COR-L47 (cell line): ENCODE data around the gene C22orf42.
"Not testable (repeated sequence)": the region's sequence is repeated elsewhere in the genome, so short reads cannot be mapped to it uniquely, and the experiment has no call there.

Source experiments
- DNase-seq: peaks from one replicate; lab custom pipeline; 2025; lab: John Stamatoyannopoulos, UW

The C22orf42 gene

GRCh38 chr22:32134796-32135195 lies 24.3 kb downstream of the C22orf42 start:
- not testable (repeated sequence) for DNase-seq

DNA sequence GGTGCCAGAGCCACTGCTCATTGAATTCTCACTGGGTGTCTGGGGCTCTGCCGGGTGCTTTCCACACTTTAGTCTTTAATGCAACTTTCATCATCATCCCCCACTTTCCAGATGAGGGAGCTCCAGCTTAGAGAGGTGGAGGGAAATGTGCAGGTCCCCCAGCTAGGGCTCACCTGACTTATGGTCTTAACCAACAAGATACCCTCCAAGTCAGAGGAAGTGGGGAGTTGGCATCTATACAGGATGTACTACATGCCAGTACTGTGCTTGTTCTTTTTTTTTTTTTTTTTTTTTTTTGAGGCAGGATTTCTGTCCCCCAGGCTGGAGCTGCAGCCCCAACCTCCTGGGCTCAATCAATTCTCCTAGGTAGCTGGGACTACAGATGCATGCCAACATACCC lies 26.3 kb downstream of the C22orf42 start:
- no peak for DNase-seq

GRCh38 chr22:32132126-32132525 lies 27.0 kb downstream of the C22orf42 start:
- DNase-seq, result no peak

DNA sequence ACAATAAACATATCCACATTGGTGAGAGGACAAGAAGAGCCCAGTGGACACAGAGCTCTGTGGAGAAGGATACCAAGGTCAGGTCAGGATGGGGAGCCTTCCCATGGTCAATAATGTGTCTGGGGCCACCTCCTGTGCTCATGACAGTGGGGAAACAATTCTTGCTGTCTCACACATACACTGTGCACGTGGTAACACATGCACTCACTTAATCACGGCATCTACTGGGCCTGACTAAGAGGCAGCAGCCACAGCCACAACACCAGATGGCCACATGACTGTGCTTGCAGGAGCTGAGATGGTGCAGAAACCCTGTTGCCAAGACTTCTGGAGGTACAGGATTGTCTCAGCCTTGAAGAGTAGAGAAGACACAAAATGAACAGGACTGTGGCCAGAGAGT lies 28.6 kb downstream of the C22orf42 start:
- no peak for DNase-seq

DNA sequence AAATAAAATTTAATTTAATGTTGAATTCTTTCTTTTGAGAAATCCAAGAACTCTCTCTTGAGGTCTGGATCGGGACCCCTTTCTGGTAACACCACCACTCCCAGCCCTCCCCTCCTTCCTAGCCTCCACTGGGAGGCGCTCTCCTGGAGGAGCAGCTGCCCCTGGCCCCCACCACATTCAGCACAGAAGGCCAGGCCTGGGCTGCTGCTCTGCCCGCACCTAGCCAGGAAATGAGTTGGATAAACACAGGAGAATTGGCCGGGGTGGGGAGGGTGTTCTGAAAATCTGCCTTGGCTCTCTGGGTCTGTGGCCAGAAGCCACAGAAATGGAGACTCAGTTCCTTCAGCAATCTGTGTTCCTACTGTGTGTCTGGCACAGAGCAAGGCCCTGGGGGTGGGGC lies 31.2 kb downstream of the C22orf42 start:
- DNase-seq, result no peak

DNA sequence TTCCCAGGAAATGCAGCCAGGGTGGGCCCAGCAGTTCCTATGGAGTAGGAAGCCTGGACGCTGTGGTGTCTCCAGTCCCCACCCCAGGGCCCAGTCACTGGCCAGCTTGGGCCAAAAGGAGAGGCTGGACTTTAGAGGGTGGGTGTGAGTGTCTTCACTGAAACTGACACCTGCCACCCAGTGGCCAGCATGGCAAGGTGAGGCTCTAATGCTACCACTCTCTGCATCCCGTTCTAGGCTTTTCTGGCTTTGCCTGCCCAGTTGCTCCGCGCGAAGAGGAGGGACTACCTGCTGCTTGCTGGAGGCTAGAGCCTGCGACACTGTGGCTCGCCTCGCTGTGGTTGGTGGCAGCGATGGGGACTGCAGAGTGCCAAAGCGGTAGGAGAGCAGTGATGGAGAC lies 35.4 kb downstream of the C22orf42 start:
- no peak for DNase-seq

- DNase-seq, result no peak
These were observed 36.2 kb downstream of the C22orf42 start for GRCh38 chr22:32122899-32123298.

- no peak for DNase-seq
These were observed 38.5 kb downstream of the C22orf42 start for GRCh38 chr22:32120603-32121002.

DNA sequence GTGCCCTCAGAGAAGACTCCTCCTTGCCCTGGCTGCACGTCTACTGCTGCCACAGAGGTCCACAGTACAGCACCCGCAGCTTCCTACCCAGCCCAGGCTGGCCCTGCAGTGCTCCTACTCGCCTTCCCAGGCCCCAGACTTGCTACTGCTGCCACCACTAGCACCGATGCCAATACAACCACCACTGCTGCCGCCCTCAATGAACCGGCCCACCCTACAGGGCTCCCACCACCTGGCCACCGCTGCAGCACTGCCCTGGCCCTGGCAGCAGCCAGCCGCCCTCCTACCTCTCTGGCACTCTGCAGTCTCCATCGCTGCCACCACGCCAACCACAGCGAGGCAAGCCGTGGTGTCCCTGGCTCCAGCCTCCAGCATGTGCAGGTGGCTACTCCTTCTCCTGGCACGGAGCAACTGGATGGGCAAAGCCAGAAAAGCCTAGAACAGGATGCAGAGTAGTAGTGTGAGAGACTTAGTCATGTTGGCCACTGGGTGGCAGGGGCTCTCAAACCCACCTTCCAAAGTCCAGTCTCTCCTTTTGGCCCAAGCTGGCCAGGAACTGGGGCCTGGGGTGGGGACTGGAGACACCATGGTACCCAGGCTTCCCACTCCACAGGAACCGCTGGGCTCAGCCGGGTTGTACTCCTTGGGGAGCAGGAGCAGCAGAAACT lies 39.4 kb downstream of the C22orf42 start:
- no peak for DNase-seq

DNA sequence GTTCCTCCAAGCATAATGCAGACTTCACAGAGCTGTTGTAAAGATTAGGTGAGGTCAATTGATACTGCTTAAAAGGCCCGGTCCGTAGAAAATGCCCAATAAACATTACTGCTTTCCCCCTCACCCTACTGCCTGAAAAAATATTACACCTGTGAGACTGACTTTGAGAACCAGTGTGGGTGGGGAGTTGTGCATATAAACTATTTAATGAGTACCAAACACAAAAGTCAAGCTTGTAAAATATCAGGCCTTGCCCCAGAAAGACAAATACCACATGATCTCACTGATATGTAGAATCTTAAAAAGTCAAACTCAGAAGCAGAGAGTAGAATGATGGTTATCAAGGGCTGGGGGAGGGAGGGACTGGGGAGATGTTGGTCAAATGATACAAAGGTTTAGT lies 46.7 kb downstream of the C22orf42 start:
- no peak for DNase-seq

- no peak for DNase-seq
These were observed 52.2 kb downstream of the C22orf42 start for GRCh38 chr22:32106930-32107329.

GRCh38 chr22:32103658-32104315 lies 55.3 kb downstream of the C22orf42 start:
- DNase-seq, result peak; percentile 31

GRCh38 chr22:32100711-32101110 lies 58.4 kb downstream of the C22orf42 start:
- no peak for DNase-seq
